22Rv1 (cell line): Measurements from ENCODE around the gene PRMT5.

Experiments
- CTCF ChIP-seq: fragments of 450-650 bp; IDR thresholded peaks from 2 replicates; pipeline ENCODE4 v1.5.1; 2017; ENCODE audit warnings: mild to moderate bottlenecking
- ZFX ChIP-seq: fragments of 450-650 bp; IDR thresholded peaks from 2 replicates; pipeline ENCODE4 v1.6.1; 2017; ENCODE audit warnings: antibody characterized with exemption, borderline replicate concordance

- TF ChIP-seq CTCF: no peak
- no peak for TF ChIP-seq ZFX
Observed at GRCh38 chr14:22976620-22977433, 47.7 kb upstream of the PRMT5 start.
